Loucy (cell line): ENCODE data around the gene SUSD6.

ENCODE experiments used
- H2AFZ ChIP-seq: fragments of 200-600 bp; sonication (generic); 2 replicates; pipeline ENCODE4 v1.6.0; 2016; ENCODE audit warnings: antibody characterized with exemption, mild to moderate bottlenecking, low read length, moderate library complexity
- H3F3A ChIP-seq: fragments of 200-600 bp; 2 replicates; pipeline ENCODE4 v1.6.0; 2016; ENCODE audit warnings: antibody characterized with exemption, low read depth, mild to moderate bottlenecking
- H3K27me3 ChIP-seq: fragments of 200-600 bp; sonication (generic); 2 replicates; pipeline ENCODE4 v1.6.1; 2014; ENCODE audit warnings: low read length, mild to moderate bottlenecking; ENCODE audit not compliant: insufficient read depth, poor library complexity, severe bottlenecking
- H3K36me3 ChIP-seq: fragments of 200-600 bp; sonication (generic); 2 replicates; pipeline ENCODE4 v1.6.1; 2016; ENCODE audit warnings: low read length; ENCODE audit not compliant: insufficient read depth
- H3K4me1 ChIP-seq: fragments of 200-600 bp; sonication (generic); 2 replicates; pipeline ENCODE4 v1.5.1; 2014; ENCODE audit warnings: low read length, mild to moderate bottlenecking; ENCODE audit not compliant: insufficient read depth, poor library complexity, severe bottlenecking
- H3K4me2 ChIP-seq: fragments of 200-600 bp; sonication (generic); 2 replicates; pipeline ENCODE4 v1.6.0; 2014; ENCODE audit warnings: antibody characterized with exemption, low read length, low read depth, mild to moderate bottlenecking; ENCODE audit not compliant: poor library complexity, severe bottlenecking
- H3K4me3 ChIP-seq: fragments of 200-600 bp; sonication (generic); 2 replicates; pipeline ENCODE4 v1.5.1; 2014; ENCODE audit warnings: low read length, mild to moderate bottlenecking, mixed read lengths; ENCODE audit not compliant: poor library complexity, severe bottlenecking
- H3K79me2 ChIP-seq: fragments of 200-600 bp; sonication (generic); 2 replicates; pipeline ENCODE4 v1.6.1; 2014; ENCODE audit warnings: low read length; ENCODE audit not compliant: insufficient read depth
- H3K9ac ChIP-seq: fragments of 200-600 bp; sonication (generic); 2 replicates; pipeline ENCODE4 v1.6.0; 2014; ENCODE audit warnings: mild to moderate bottlenecking, low read depth, low read length, moderate library complexity; ENCODE audit not compliant: poor library complexity, severe bottlenecking
- H3K9me2 ChIP-seq: fragments of 200-600 bp; sonication (generic); replicated peaks from 2 replicates; pipeline ENCODE4 v1.6.1; 2016; ENCODE audit warnings: low read depth, low read length, mixed read lengths
- H3K9me3 ChIP-seq: fragments of 200-600 bp; sonication (generic); 2 replicates; pipeline ENCODE4 v1.6.1; 2014; ENCODE audit warnings: mild to moderate bottlenecking, antibody characterized with exemption, low read length, low read depth; ENCODE audit not compliant: insufficient read depth
- H4K20me1 ChIP-seq: fragments of 200-600 bp; sonication (generic); 2 replicates; pipeline ENCODE4 v1.6.0; 2014; ENCODE audit warnings: antibody characterized with exemption, low read length, mild to moderate bottlenecking; ENCODE audit not compliant: insufficient read depth, poor library complexity, severe bottlenecking
- CTCF ChIP-seq: fragments of 200-600 bp; sonication (generic); conservative IDR thresholded peaks from 2 replicates; pipeline ENCODE4 v1.5.1; 2014; ENCODE audit warnings: mild to moderate bottlenecking, antibody characterized with exemption, low read length
- EZH2phosphoT487 ChIP-seq: fragments of 200-600 bp; IDR thresholded peaks from 2 replicates; pipeline ENCODE4 v1.6.1; 2018; ENCODE audit warnings: antibody characterized with exemption, mild to moderate bottlenecking, moderate library complexity, borderline replicate concordance

The SUSD6 gene

GRCh38 chr14:69712599-69713088, 101.2 kb downstream of the SUSD6 start:
- Histone ChIP-seq H3K9me2 (no peaks in the 10 kb centered on the region), H3K27me3 (no peaks in the 10 kb centered on the region), H3F3A (no peaks in the 10 kb centered on the region), H3K36me3 (peaks cover 63% of the 10 kb centered on the region; the same call in 1 of the 2 replicates), H3K4me1 (peaks cover 36% of the 10 kb centered on the region), H4K20me1 (no peaks in the 10 kb centered on the region), H2AFZ (no peak overlapping the region), H3K9ac (peak overlapping the region; percentile 51), H3K4me2 (peak overlapping the region; percentile 54), H3K79me2 (no peaks in the 10 kb centered on the region), H3K9me3 (no peaks in the 10 kb centered on the region), H3K4me3 (peak overlapping the region; percentile 32)
- TF ChIP-seq EZH2phosphoT487 = no peak
- no peak for TF ChIP-seq CTCF

GRCh38 chr14:69713209-69713781, 101.9 kb downstream of the SUSD6 start:
- Histone ChIP-seq H3K36me3 (peaks cover 57% of the 10 kb centered on the region; the same call in 1 of the 2 replicates), H2AFZ (no peak overlapping the region), H3K79me2 (no peaks in the 10 kb centered on the region), H4K20me1 (no peaks in the 10 kb centered on the region), H3K9me2 (no peaks in the 10 kb centered on the region), H3K4me2 (peak overlapping the region; percentile 54), H3K4me1 (peaks cover 36% of the 10 kb centered on the region), H3K27me3 (no peaks in the 10 kb centered on the region), H3K9ac (peak overlapping the region; percentile 51), H3F3A (no peaks in the 10 kb centered on the region), H3K4me3 (no peak overlapping the region), H3K9me3 (no peaks in the 10 kb centered on the region)
- no peak for TF ChIP-seq CTCF
- no peak for TF ChIP-seq EZH2phosphoT487

GRCh38 chr14:69713993-69714679, 102.7 kb downstream of the SUSD6 start:
- Histone ChIP-seq H3F3A (no peaks in the 10 kb centered on the region), H3K4me3 (no peak overlapping the region), H3K27me3 (no peaks in the 10 kb centered on the region), H3K79me2 (no peaks in the 10 kb centered on the region), H4K20me1 (no peaks in the 10 kb centered on the region), H3K9me3 (no peaks in the 10 kb centered on the region), H3K36me3 (peaks cover 49% of the 10 kb centered on the region; the same call in 1 of the 2 replicates), H3K4me2 (no peak overlapping the region), H3K4me1 (peaks cover 36% of the 10 kb centered on the region), H3K9me2 (no peaks in the 10 kb centered on the region), H2AFZ (no peak overlapping the region), H3K9ac (no peak overlapping the region)
- TF ChIP-seq CTCF (no peak), EZH2phosphoT487 (no peak)
